22Rv1 (cell line): ENCODE data around the gene SDHAF1.

Experiments
- ZFX ChIP-seq: fragments of 450-650 bp; IDR thresholded peaks from 2 replicates; pipeline ENCODE4 v1.6.1; 2017; ENCODE audit warnings: antibody characterized with exemption, borderline replicate concordance
- TF ChIP-seq, protein P1 (sequence below): fragments of 450-650 bp; IDR thresholded peaks from 2 replicates; pipeline ENCODE4 v1.5.1; 2017; ENCODE audit warnings: mild to moderate bottlenecking

DNA sequence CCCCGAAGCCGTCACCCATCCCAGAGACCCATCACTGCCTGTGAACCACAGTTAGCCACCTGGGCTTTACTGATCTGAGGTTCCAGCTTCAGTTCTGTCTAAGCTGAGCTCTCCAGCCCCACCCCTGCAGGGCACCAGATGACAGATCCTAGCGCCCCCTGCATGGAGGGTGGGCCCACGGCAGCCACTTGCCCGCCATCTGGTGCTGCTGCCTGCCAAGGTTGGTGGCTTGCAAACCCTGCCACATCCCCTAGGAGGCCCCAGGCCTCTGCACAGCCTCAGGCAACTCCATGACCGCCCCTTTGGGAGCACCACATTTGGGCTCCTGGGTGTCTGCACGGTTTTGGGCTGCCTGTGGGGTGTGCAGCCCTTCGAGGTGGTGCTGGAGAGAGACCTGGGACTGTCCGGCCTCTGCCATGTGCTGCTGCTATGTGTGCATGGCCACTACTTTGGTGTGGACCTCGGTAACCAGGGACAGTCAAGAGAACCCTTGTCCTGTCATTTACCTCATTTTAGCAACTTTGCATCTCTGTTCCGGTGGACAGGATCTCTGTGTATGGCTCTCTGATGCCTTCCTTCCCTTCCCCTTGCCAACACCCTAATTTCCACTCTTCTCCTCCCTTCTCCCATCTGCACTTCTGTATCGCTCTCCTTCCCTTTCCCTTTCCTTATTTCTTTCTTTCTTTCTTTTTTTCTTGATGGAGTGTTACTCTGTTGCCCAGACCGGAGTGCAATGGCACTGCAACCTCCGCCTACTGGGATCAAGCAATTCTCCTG, 17.4 kb upstream of the SDHAF1 start:
- TF ChIP-seq, protein P1, sequence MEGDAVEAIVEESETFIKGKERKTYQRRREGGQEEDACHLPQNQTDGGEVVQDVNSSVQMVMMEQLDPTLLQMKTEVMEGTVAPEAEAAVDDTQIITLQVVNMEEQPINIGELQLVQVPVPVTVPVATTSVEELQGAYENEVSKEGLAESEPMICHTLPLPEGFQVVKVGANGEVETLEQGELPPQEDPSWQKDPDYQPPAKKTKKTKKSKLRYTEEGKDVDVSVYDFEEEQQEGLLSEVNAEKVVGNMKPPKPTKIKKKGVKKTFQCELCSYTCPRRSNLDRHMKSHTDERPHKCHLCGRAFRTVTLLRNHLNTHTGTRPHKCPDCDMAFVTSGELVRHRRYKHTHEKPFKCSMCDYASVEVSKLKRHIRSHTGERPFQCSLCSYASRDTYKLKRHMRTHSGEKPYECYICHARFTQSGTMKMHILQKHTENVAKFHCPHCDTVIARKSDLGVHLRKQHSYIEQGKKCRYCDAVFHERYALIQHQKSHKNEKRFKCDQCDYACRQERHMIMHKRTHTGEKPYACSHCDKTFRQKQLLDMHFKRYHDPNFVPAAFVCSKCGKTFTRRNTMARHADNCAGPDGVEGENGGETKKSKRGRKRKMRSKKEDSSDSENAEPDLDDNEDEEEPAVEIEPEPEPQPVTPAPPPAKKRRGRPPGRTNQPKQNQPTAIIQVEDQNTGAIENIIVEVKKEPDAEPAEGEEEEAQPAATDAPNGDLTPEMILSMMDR = peak; percentile 17
- no peak for TF ChIP-seq ZFX
